ENCODE results near the gene HINT2.

DNA sequence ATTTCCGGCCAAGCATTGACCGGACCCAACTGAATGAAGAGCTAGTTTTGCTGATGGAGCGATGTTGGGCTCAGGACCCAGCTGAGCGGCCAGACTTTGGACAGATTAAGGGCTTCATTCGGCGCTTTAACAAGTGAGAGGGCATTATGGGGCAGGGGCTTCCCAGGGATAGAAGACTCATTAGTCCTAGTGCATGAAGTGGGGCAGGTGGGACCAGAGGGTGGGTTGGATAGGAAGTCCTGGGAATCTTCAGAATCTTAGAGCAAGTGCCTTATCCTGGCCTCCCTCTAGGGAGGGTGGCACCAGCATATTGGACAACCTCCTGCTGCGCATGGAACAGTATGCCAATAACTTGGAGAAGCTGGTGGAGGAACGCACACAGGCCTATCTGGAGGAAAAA, 8.7 kb downstream of the HINT2 start:
- TF ChIP-seq, protein P1, sequence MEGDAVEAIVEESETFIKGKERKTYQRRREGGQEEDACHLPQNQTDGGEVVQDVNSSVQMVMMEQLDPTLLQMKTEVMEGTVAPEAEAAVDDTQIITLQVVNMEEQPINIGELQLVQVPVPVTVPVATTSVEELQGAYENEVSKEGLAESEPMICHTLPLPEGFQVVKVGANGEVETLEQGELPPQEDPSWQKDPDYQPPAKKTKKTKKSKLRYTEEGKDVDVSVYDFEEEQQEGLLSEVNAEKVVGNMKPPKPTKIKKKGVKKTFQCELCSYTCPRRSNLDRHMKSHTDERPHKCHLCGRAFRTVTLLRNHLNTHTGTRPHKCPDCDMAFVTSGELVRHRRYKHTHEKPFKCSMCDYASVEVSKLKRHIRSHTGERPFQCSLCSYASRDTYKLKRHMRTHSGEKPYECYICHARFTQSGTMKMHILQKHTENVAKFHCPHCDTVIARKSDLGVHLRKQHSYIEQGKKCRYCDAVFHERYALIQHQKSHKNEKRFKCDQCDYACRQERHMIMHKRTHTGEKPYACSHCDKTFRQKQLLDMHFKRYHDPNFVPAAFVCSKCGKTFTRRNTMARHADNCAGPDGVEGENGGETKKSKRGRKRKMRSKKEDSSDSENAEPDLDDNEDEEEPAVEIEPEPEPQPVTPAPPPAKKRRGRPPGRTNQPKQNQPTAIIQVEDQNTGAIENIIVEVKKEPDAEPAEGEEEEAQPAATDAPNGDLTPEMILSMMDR (conservative IDR thresholded peaks at IDR 0.05), result no peak
- no peak for TF ChIP-seq ZFX (IDR thresholded peaks at IDR 0.05)
